Testis (tissue), 3 donors: ENCODE data around the gene HOOK1. TPM values are rescaled to one million over a fixed set of nuclear protein-coding genes. Genes with fewer than 3 reads are reported as not detected.

ENCODE experiments used
- DNase-seq: peaks from one replicate; pipeline ENCODE4 v3.0.0-alpha.2; 2019
- H3K27ac ChIP-seq, 2 donors: fragments of 200-600 bp; sonication (generic); one replicate each; pipeline ENCODE4 v1.5.1; 2019
- H3K27me3 ChIP-seq: fragments of 200-600 bp; sonication (generic); one replicate; pipeline ENCODE4 v1.5.1; 2019
- H3K36me3 ChIP-seq: fragments of 200-600 bp; sonication (generic); one replicate; pipeline ENCODE4 v1.5.1; 2017; ENCODE audit warnings: low read depth; ENCODE audit errors: missing control alignments
- H3K4me1 ChIP-seq: fragments of 200-600 bp; sonication (generic); one replicate; pipeline ENCODE4 v1.5.1; 2019
- H3K4me3 ChIP-seq, 2 donors: fragments of 200-600 bp; sonication (generic); one replicate each; pipeline ENCODE4 v1.5.1; 2017 to 2019
- H3K9me3 ChIP-seq: fragments of 200-600 bp; sonication (generic); one replicate; pipeline ENCODE4 v1.5.1; 2017
- CTCF ChIP-seq, 3 experiments: fragments of 450-650 bp in 2 of 3; fragments of 200-600 bp in 1 of 3; sonication (generic) in 1 of 3; IDR thresholded peaks; one replicate each; pipeline ENCODE4 v1.5.1; 2016 to 2019; ENCODE audit warnings: antibody characterized with exemption in 3 of 3, mild to moderate bottlenecking in 2 of 3, moderate library complexity in 1 of 3
- POLR2A ChIP-seq: fragments of 450-650 bp; IDR thresholded peaks from one replicate; pipeline ENCODE4 v1.6.1; 2017; ENCODE audit warnings: antibody characterized with exemption, mild to moderate bottlenecking, moderate library complexity
- WGBS, 2 donors: methylation state at CpG; one replicate each; pipeline ENCODE4 v1.1.5; 2018; 5-methylcytosine and 5-hydroxymethylcytosine counted together
- intact Hi-C: fragments of 100-400 bp; cut with DNase I; formaldehyde crosslinking; loops from one replicate; pipeline ENCODE4 v1.15.1; 2023; ENCODE audit warnings: low total_unique reads
- polyA plus RNA-seq: library from polyadenylated mRNA; stranded (reverse); fragments of 350-450 nt; fragmentation: Illumina TruSeq; extraction: RNeasy Lipid Tissue Mini Kit (QIAGEN cat#74804); gene quantifications from one replicate; pipeline ENCODE4 v1.2.3, GENCODE V29; 2014; ENCODE audit warnings: low read depth, low replicate concordance; ENCODE audit not compliant: insufficient read depth
- total RNA-seq, 2 donors: library from RNA; depleted of rRNA; stranded (reverse); fragments of >200 nt; gene quantifications; one replicate each; pipeline ENCODE4 v1.2.3, GENCODE V29; 2016

Gene HOOK1
- total and polyA plus RNA-seq, 3 donors from 2014 or later: 20.1 to 65.8 (median 59.8) TPM

- DNase-seq: no peak
- H3K36me3 ChIP-seq: no peaks in the 10 kb centered on the region
- intact Hi-C loops: no loop called here
- no peak overlapping the region for H3K27ac ChIP-seq
- no peaks in the 10 kb centered on the region for H3K9me3 ChIP-seq
- H3K4me1 ChIP-seq: peaks cover 4% of the 10 kb centered on the region
- TF ChIP-seq POLR2A: no peak
- TF ChIP-seq CTCF (IDR thresholded peaks at IDR 0.05): no peak
- no peak overlapping the region for H3K4me3 ChIP-seq
- 89 to 91% methylated on average over 10 of the region's 10 CpGs for WGBS, 2 donors
- H3K27me3 ChIP-seq: no peaks in the 10 kb centered on the region
Measured at GRCh38 chr1:59768792-59769735, 45.7 kb upstream of the HOOK1 start.

GRCh38 chr1:59769736-59770095 is 45.0 kb upstream of the HOOK1 start:
- H3K4me1 ChIP-seq: peaks cover 4% of the 10 kb centered on the region

GRCh38 chr1:59771361-59771760 is 43.4 kb upstream of the HOOK1 start:
- TF ChIP-seq POLR2A (no peak), CTCF (IDR thresholded peaks at IDR 0.05) (no peak)
- no peak for DNase-seq
- no peaks in the 10 kb centered on the region for H3K9me3 ChIP-seq

More at GRCh38 chr1:59769736-59770095, 45.0 kb upstream of the HOOK1 start:
- H3K4me3 ChIP-seq: no peak overlapping the region
- 82 to 91% methylated on average over 4 of the region's 4 CpGs for WGBS, 2 donors
- no peak overlapping the region for H3K27ac ChIP-seq
- TF ChIP-seq CTCF (IDR thresholded peaks at IDR 0.05) (no peak), POLR2A (no peak)
- no peak for DNase-seq
- intact Hi-C loops: no loop called here
- no peaks in the 10 kb centered on the region for H3K27me3 ChIP-seq
- H3K36me3 ChIP-seq: no peaks in the 10 kb centered on the region
- H3K9me3 ChIP-seq: no peaks in the 10 kb centered on the region

GRCh38 chr1:59775480-59775879 is 39.3 kb upstream of the HOOK1 start:
- Histone ChIP-seq H3K36me3 (no peaks in the 10 kb centered on the region), H3K27me3 (no peaks in the 10 kb centered on the region), H3K9me3 (no peaks in the 10 kb centered on the region), H3K4me1 (no peaks in the 10 kb centered on the region), H3K4me3 (no peak overlapping the region), H3K27ac (no peak overlapping the region)
- intact Hi-C loops: no loop called here
- no peak for DNase-seq
- WGBS, 2 donors: 48 to 60% methylated on average over 4 of the region's 4 CpGs
- TF ChIP-seq POLR2A: no peak
- no peak for TF ChIP-seq CTCF (IDR thresholded peaks at IDR 0.05)

More at GRCh38 chr1:59771361-59771760, 43.4 kb upstream of the HOOK1 start:
- Histone ChIP-seq H3K36me3 (no peaks in the 10 kb centered on the region), H3K4me1 (peaks cover 1% of the 10 kb centered on the region), H3K4me3 (no peak overlapping the region), H3K27me3 (no peaks in the 10 kb centered on the region), H3K27ac (no peak overlapping the region)
- intact Hi-C loops: no loop called here
- WGBS, 2 donors: 97% methylated on average over 3 of the region's 3 CpGs
